Heart left ventricle (tissue), 13 donors: ENCODE data around the gene BBX.

Experiments
- CTCF ChIP-seq, 12 donors: fragments of 200-600 bp; sonication (generic) in 4 of 12; IDR thresholded peaks; one replicate each; pipeline versions ENCODE4 v1.5.0 to v1.8.0; 2018 to 2022; ENCODE audit warnings: antibody characterized with exemption in 12 of 12, mild to moderate bottlenecking in 5 of 12
- POLR2A ChIP-seq, 2 donors: fragments of 450-650 bp; IDR thresholded peaks; one replicate each; pipeline ENCODE4 v1.6.1; 2017; ENCODE audit warnings: antibody characterized with exemption in 2 of 2, mild to moderate bottlenecking in 2 of 2, moderate library complexity in 2 of 2
- donor health status: ischemic (EF 13 %, LVEDD 7.1; RV severe dilation, severe dysfunction).
- donor health status: DM: no; HTN: yes; CAD: no.
- donor health status: DM: no; HTN: no; CAD: no.
- donor health status: ischemic (EF 25% LVEDD 6.9; RV normal size, moderate dysfunction).
- donor health status: ischemic (EF 25% LVEDD 5.7; RV mildly dilated, moderate dysfunction).
- donor health status: ischemic (EF 35%, LVEDD 5.7; RV mildly dilated, moderate dysfunction).
- donor health status: nonischemic (EF 11% LVEDD 7.7; RV severe dilation, severe dysfunction).
- donor health status: DM: yes; HTN: yes; CAD: no.
- donor health status: PGD.
- donor health status: ischemic (EF 29% LVEDD 5.4; RV normal size, mild dysfunction).
- donor health status: nonischemic (EF 23%, LVEDD 6.1; RV moderate dilation, normal function).

- TF ChIP-seq CTCF (IDR thresholded peaks at IDR 0.05) (no peak), POLR2A (IDR thresholded peaks at IDR 0.05) (no peak)
These were observed 253.2 kb downstream of the BBX start for GRCh38 chr3:107775974-107776373.
